Mesothelial cell of epicardium (in vitro differentiated cells): ENCODE results near the gene KCNQ2. TPM values are rescaled to one million over a fixed set of nuclear protein-coding genes. Genes with fewer than 3 reads are reported as not detected.

Source experiments
- DNase-seq, 2 experiments: peaks; one replicate each; pipeline ENCODE4 v3.0.0; 2021; ENCODE audit warnings: low spot score in 2 of 2; ENCODE audit not compliant: unreplicated experiment in 2 of 2
- H3K27ac Mint-ChIP-seq: 2 replicates; pipeline ENCODE4 v1.8.0; 2021; ENCODE audit warnings: mixed read lengths
- H3K27me3 Mint-ChIP-seq: 2 replicates; pipeline ENCODE4 v1.8.0; 2021; ENCODE audit warnings: low read depth, mixed read lengths
- H3K36me3 Mint-ChIP-seq: 2 replicates; pipeline ENCODE4 v1.8.0; 2021; ENCODE audit warnings: mixed read lengths
- H3K4me1 Mint-ChIP-seq: 2 replicates; pipeline ENCODE4 v1.8.0; 2021; ENCODE audit warnings: mixed read lengths
- H3K4me3 Mint-ChIP-seq: 2 replicates; pipeline ENCODE4 v1.8.0; 2021; ENCODE audit warnings: mild to moderate bottlenecking, moderate library complexity, mixed read lengths
- H3K9me3 Mint-ChIP-seq: 2 replicates; pipeline ENCODE4 v1.8.0; 2021; ENCODE audit warnings: mixed read lengths
- total RNA-seq: library from RNA; stranded (reverse); gene quantifications from 3 replicates; pipeline ENCODE4 v1.2.1, GENCODE V29; 2021
- TF ChIP-seq, protein P1 (sequence below): fragments of 200-600 bp; sonication (generic); IDR thresholded peaks from one replicate; pipeline ENCODE4 v1.5.0; 2021; ENCODE audit warnings: antibody characterized with exemption; ENCODE audit not compliant: unreplicated experiment

The KCNQ2 gene
- total RNA-seq, 1 donor from 2014 or later, result 11.8 TPM

DNA sequence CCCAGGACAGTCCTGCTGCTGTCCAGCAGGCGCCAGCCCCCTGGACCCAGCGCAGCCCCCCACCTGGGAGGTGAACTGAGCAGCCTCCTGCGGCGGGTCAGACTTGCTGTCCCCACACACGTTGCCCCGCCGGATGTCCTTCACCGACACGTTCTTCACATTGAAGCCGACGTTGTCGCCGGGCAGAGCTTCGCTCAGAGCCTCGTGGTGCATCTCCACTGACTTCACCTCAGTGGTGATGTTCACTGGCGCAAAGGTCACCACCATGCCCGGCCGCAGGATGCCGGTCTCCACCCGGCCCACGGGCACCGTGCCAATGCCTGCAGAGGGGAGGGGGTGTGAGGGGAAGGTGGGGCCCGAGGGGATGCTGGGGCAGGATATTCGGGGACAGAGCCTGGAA is 18.0 kb upstream of the KCNQ2 start:
- no peak overlapping the region for H3K4me3 Mint-ChIP-seq

DNA sequence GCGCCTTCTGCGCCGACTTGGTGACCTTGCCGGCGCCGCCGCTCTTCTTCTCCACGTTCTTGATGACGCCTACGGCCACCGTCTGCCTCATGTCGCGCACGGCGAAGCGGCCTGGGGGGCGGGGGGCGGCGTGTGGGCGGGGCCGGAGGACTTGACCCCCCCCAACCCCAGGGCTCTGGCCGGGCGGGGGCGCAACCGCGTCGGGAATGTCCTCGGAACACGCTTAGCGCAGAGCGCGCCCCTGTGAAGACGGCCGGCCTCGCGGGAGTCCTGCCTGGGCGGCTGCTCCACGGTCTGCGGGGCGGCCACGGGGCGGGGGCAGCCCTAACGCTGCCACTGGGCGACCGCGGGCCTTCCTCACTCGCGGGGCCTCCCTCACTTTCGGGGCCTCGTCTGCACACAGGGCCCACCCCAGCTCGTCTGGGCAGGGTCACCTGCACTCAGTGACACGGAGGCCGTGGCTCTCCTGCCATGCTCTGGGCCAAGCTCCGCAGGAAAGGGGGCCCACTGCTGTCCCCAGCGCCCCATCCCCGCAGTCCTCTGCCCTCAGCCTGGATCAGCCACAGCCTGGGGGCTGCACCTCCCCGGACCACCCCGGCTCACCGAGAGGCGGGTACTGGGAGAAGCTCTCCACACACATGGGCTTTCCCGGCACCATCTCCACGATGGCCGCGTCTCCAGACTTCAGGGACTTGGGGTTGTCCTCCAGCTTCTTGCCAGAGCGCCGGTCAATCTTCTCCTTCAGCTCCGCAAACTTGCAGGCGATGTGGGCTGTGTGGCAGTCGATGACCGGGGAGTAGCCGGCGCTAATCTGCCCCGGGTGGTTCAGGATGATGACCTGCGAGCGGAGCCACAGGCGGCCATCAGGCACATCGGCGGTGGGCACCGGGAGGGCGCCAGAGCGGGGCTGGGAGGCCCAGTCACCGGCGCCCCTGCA is 16.1 kb upstream of the KCNQ2 start:
- H3K27ac Mint-ChIP-seq, result no peak overlapping the region
- H3K9me3 Mint-ChIP-seq, result no peaks in the 10 kb centered on the region
- DNase-seq, result no peak
- peaks cover 2% of the 10 kb centered on the region for H3K4me1 Mint-ChIP-seq
- no peak overlapping the region for H3K4me3 Mint-ChIP-seq
- TF ChIP-seq, protein P1, sequence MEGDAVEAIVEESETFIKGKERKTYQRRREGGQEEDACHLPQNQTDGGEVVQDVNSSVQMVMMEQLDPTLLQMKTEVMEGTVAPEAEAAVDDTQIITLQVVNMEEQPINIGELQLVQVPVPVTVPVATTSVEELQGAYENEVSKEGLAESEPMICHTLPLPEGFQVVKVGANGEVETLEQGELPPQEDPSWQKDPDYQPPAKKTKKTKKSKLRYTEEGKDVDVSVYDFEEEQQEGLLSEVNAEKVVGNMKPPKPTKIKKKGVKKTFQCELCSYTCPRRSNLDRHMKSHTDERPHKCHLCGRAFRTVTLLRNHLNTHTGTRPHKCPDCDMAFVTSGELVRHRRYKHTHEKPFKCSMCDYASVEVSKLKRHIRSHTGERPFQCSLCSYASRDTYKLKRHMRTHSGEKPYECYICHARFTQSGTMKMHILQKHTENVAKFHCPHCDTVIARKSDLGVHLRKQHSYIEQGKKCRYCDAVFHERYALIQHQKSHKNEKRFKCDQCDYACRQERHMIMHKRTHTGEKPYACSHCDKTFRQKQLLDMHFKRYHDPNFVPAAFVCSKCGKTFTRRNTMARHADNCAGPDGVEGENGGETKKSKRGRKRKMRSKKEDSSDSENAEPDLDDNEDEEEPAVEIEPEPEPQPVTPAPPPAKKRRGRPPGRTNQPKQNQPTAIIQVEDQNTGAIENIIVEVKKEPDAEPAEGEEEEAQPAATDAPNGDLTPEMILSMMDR, result no peak
- H3K36me3 Mint-ChIP-seq, result no peaks in the 10 kb centered on the region
- peaks cover 54% of the 10 kb centered on the region for H3K27me3 Mint-ChIP-seq

More for the DNA sequence above, 18.0 kb upstream of the KCNQ2 start:
- Mint-ChIP-seq H3K36me3 (no peaks in the 10 kb centered on the region), H3K9me3 (no peaks in the 10 kb centered on the region), H3K27me3 (peaks cover 51% of the 10 kb centered on the region), H3K27ac (no peak overlapping the region), H3K4me1 (no peaks in the 10 kb centered on the region)
- TF ChIP-seq, protein P1, result no peak
- no peak for DNase-seq

DNA sequence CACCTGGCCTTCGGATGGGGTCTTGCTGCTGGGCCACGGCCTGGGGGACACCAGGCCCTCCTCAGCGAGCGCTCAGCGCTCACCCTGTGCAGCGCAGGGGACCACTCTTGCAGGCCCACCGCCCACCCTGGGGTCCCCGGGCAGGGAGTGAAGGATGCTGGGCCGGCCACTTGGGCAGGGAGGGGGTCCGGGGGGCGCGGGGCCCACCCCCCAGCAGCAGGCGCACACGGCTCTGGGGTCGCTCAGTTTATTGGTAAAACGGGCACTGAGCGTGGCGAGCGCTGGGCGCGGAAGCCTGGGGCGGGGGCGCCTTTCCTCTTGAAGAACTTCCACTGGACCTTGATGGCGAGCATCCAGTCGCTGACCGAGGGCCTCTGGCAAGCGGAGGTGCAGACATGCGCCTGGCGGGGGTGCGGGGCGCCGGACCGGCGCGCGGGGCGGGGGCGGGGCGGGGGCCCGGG is 15.4 kb upstream of the KCNQ2 start:
- no peak overlapping the region for H3K4me3 Mint-ChIP-seq
- H3K27me3 Mint-ChIP-seq, result peaks cover 58% of the 10 kb centered on the region
- DNase-seq, result no peak
- TF ChIP-seq, protein P1, result no peak
- H3K9me3 Mint-ChIP-seq, result no peaks in the 10 kb centered on the region
- H3K4me1 Mint-ChIP-seq, result peaks cover 5% of the 10 kb centered on the region
- H3K27ac Mint-ChIP-seq, result no peak overlapping the region
- no peaks in the 10 kb centered on the region for H3K36me3 Mint-ChIP-seq

DNA sequence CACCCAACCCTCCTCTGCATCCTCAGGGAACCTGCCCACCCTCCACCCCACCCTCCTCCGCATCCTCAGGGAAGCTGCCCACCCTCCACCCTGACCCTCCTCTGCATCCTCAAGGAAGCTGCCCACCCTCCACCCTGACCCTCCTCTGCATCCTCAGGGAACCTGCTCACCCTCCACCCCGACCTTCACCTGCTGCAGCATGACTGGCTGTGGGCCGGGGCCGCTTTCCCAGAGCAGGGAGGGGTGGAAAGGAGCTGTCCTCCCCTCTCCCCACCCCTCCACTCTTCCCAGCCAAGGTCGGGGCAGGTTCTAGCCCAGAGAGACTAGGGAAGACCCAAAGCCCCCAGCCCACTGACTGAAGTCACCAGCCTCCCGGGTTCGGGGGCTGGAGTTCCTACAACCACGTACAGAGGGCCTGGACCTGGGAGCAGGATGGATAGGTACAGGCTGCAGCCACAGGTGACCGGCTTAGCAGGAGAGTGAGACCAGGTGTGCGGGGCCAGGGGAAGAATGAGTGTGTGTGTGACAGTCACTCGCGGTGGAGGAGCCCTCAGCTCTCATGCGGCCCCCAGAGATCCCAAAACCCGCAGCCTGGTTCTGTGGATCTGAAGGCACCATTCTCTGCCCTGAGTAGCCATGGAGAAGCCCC is 14.8 kb upstream of the KCNQ2 start:
- no peak for DNase-seq
- no peak overlapping the region for H3K27ac Mint-ChIP-seq
- H3K9me3 Mint-ChIP-seq, result no peaks in the 10 kb centered on the region
- H3K36me3 Mint-ChIP-seq, result no peaks in the 10 kb centered on the region
- H3K4me3 Mint-ChIP-seq, result no peak overlapping the region
- TF ChIP-seq, protein P1, result no peak
- peaks cover 64% of the 10 kb centered on the region for H3K27me3 Mint-ChIP-seq
- peaks cover 7% of the 10 kb centered on the region for H3K4me1 Mint-ChIP-seq

DNA sequence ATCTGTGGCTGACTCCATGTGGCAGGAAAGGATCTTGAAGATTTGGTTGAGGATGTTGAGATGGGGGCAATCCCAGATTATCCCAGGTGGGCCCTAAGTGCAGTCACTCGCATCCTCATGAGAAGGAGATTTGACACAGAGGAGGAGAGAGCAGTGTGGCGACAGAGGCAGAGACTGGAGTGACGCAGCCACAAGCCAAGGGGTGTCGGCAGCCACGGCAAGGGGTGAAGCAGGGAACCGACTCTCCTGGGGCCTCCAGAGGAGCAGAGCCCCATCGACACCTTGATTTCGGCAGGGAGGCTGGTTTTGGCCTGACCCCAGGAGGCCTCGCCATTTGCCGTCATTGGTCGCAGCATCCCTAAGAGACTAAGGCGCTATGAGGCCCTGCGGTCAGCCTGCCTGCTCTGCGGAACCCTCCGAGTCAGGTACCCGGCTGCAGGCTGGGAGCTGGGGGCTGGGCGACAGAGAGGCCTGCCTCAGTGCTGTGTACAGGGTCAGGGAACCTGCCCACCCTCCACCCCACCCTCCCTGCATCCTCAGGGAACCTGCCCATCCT is 13.9 kb upstream of the KCNQ2 start:
- DNase-seq, result no peak
- H3K27ac Mint-ChIP-seq, result no peak overlapping the region
- no peaks in the 10 kb centered on the region for H3K36me3 Mint-ChIP-seq
- H3K9me3 Mint-ChIP-seq, result no peaks in the 10 kb centered on the region
- TF ChIP-seq, protein P1, result no peak
- H3K4me3 Mint-ChIP-seq, result no peak overlapping the region
- peaks cover 7% of the 10 kb centered on the region for H3K4me1 Mint-ChIP-seq
- peaks cover 71% of the 10 kb centered on the region for H3K27me3 Mint-ChIP-seq
